Measurements from ENCODE around the gene ATR. TPM values are rescaled to one million over a fixed set of nuclear protein-coding genes. Genes with fewer than 3 reads are reported as not detected.

The ATR gene
- total and polyA plus RNA-seq, 2 experiments from 2014 or later: 5.0 to 15.7 TPM

DNA sequence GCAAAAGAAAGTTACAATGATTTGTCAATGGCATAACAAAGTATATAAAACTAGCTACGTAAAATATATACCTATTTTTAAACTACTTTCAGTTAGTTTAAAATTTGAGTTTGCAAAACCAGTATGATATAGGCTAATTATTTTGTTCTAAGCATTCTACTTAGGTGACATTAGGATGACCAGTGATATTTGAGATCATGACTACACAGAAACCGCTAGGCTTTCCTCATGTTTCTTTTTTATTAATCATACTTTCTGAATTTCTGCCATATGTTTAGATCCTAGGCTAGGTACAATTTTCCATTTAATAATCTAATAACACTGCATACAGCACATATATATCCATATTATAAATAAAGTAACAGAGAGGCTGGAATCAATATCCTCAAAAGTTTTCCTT, 78.3 kb downstream of the ATR start:
- peaks cover 4% of the 10 kb centered on the region for H3K36me3 ChIP-seq

DNA sequence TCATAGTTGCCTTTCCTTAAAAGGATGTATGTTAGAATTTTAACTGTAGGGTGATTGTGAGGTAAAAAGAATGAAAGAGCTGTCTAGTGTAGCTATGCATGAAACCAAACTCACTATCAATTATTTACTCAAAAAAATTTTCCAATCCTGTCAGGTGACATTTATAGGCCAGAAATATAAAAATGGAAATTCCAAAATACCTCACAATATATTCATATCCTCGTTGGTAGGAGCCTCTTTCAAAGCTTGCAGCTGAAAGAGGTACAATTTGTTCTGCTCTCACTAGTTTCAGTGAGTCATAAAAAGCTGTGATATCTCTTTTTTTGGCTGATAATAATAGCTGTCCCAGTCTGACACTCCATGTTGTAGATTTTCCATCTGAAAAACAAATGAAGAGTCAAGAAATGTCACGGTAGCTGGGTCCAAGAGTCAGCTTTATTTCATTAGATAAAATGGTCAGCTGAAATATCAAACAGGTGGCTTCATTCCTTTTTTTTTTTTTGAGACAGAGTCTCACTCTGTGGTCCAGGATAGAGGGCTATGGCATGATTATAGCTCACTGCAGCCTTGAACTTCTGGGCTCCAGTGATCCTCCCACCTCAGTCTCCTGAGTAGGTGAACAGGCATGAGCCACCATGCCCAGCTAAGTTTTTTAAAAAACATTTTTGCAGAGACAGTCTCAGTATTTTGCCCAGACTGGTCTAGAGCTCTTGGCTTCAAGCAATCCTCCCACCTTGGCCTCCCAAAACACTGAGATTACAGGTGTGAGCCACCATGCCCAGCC, 79.9 kb downstream of the ATR start:
- Histone ChIP-seq H3K4me3 (no peak overlapping the region), H3K36me3 (peaks cover 4% of the 10 kb centered on the region), H3K27me3 (no peaks in the 10 kb centered on the region), H3K27ac (no peak overlapping the region), H3K4me1 (ENCODE audit: low read depth) (no peaks in the 10 kb centered on the region), H3K9me3 (ENCODE audit: low read depth) (no peaks in the 10 kb centered on the region)
- TF ChIP-seq, protein P1, sequence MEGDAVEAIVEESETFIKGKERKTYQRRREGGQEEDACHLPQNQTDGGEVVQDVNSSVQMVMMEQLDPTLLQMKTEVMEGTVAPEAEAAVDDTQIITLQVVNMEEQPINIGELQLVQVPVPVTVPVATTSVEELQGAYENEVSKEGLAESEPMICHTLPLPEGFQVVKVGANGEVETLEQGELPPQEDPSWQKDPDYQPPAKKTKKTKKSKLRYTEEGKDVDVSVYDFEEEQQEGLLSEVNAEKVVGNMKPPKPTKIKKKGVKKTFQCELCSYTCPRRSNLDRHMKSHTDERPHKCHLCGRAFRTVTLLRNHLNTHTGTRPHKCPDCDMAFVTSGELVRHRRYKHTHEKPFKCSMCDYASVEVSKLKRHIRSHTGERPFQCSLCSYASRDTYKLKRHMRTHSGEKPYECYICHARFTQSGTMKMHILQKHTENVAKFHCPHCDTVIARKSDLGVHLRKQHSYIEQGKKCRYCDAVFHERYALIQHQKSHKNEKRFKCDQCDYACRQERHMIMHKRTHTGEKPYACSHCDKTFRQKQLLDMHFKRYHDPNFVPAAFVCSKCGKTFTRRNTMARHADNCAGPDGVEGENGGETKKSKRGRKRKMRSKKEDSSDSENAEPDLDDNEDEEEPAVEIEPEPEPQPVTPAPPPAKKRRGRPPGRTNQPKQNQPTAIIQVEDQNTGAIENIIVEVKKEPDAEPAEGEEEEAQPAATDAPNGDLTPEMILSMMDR (IDR thresholded peaks at IDR 0.05; ENCODE audit: low read depth, low read length): no peak
- DNase-seq (ENCODE audit: low read depth in 1 of 2, low spot score in 1 of 2): peak in 1 of 2 donors; percentile 36

More for the DNA sequence above, 78.3 kb downstream of the ATR start:
- no peak overlapping the region for H3K4me3 ChIP-seq
- H3K4me1 ChIP-seq (ENCODE audit: low read depth): no peaks in the 10 kb centered on the region
- no peak for DNase-seq (ENCODE audit: low read depth in 1 of 2, low spot score in 1 of 2)
- H3K9me3 ChIP-seq (ENCODE audit: low read depth): no peaks in the 10 kb centered on the region
- H3K27ac ChIP-seq: no peak overlapping the region
- TF ChIP-seq, protein P1 (IDR thresholded peaks at IDR 0.05; ENCODE audit: low read depth, low read length): no peak
- no peaks in the 10 kb centered on the region for H3K27me3 ChIP-seq

DNA sequence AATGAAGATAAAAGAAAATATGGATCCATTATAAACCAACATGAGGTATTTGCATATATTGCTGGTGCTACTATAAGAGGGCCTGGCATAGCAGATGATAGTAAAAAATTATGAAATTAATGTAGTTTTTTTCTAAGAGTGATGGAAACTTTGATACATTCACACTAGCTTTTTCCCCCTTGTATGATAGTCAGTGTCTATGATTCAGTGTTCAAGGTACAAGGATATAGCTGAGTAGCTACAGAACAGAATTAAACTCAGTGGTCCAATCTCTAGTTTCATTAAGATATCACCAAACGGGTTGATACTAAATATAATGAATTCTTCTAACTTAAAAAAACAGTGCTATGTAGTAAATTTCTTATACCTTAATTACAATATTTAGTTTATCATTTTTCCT, 80.8 kb downstream of the ATR start:
- H3K9me3 ChIP-seq (ENCODE audit: low read depth): no peaks in the 10 kb centered on the region

DNA sequence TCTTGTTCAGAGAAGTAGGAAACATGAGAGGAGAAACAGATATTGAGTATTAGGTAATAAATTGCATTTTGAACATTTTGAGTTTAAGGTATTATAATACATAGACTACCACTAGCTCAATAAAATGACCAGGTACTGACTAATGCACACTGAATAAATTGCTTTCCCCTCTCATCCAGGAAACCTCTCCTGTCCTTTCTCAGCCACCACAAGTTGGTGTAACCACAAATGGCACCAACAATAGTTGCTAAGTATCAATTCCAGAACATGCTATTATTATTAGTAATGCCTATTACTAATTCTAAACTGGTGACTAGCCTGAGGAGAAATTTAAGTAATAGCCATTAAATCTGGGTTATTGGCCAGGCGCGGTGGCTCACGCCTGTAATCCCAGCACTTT, 83.4 kb downstream of the ATR start:
- no peak for DNase-seq (ENCODE audit: low read depth in 1 of 2, low spot score in 1 of 2)
- Histone ChIP-seq H3K27me3 (no peaks in the 10 kb centered on the region), H3K4me3 (no peak overlapping the region), H3K36me3 (peaks cover 18% of the 10 kb centered on the region), H3K4me1 (ENCODE audit: low read depth) (no peaks in the 10 kb centered on the region), H3K27ac (no peak overlapping the region), H3K9me3 (ENCODE audit: low read depth) (no peaks in the 10 kb centered on the region)
- TF ChIP-seq, protein P1 (IDR thresholded peaks at IDR 0.05; ENCODE audit: low read depth, low read length): no peak

More for the DNA sequence above, 80.8 kb downstream of the ATR start:
- no peaks in the 10 kb centered on the region for H3K27me3 ChIP-seq
- peaks cover 11% of the 10 kb centered on the region for H3K36me3 ChIP-seq
- H3K4me1 ChIP-seq (ENCODE audit: low read depth): no peaks in the 10 kb centered on the region
- TF ChIP-seq, protein P1 (IDR thresholded peaks at IDR 0.05; ENCODE audit: low read depth, low read length): no peak
- no peak overlapping the region for H3K27ac ChIP-seq
- no peak for DNase-seq (ENCODE audit: low read depth in 1 of 2, low spot score in 1 of 2)
- H3K4me3 ChIP-seq: no peak overlapping the region

DNA sequence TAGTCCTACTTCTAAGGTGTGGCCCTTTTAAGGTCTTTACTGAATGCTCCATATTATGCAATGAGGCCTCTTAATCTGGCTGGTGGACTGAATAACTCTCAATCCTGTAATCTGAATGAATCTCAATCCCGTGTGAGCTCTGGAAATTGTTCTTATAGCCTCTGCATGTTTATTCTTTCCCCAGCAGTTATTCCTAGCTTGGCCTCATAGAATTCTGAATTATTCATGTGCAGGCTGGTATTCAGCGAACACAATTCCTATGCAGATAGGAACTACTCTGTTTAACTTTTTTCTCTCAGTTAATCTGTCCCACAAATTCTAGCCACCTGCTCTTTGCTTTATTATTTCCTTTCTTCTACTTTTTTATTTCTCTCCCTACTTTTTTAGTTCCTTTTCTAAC, 86.3 kb downstream of the ATR start:
- Histone ChIP-seq H3K4me3 (no peak overlapping the region), H3K27me3 (no peaks in the 10 kb centered on the region), H3K36me3 (peaks cover 28% of the 10 kb centered on the region), H3K9me3 (ENCODE audit: low read depth) (no peaks in the 10 kb centered on the region), H3K4me1 (ENCODE audit: low read depth) (no peaks in the 10 kb centered on the region), H3K27ac (no peak overlapping the region)
- DNase-seq (ENCODE audit: low read depth in 1 of 2, low spot score in 1 of 2): no peak
- TF ChIP-seq, protein P1 (IDR thresholded peaks at IDR 0.05; ENCODE audit: low read depth, low read length): no peak

All from cardiac muscle cell (in vitro differentiated cells and primary cell).